ENCODE measurements around the gene CHRNA3. TPM values are rescaled to one million over a fixed set of nuclear protein-coding genes. Genes with fewer than 3 reads are reported as not detected.

Gene CHRNA3
- total RNA-seq, 1 donor from 2014 or later: 4.0 TPM

DNA sequence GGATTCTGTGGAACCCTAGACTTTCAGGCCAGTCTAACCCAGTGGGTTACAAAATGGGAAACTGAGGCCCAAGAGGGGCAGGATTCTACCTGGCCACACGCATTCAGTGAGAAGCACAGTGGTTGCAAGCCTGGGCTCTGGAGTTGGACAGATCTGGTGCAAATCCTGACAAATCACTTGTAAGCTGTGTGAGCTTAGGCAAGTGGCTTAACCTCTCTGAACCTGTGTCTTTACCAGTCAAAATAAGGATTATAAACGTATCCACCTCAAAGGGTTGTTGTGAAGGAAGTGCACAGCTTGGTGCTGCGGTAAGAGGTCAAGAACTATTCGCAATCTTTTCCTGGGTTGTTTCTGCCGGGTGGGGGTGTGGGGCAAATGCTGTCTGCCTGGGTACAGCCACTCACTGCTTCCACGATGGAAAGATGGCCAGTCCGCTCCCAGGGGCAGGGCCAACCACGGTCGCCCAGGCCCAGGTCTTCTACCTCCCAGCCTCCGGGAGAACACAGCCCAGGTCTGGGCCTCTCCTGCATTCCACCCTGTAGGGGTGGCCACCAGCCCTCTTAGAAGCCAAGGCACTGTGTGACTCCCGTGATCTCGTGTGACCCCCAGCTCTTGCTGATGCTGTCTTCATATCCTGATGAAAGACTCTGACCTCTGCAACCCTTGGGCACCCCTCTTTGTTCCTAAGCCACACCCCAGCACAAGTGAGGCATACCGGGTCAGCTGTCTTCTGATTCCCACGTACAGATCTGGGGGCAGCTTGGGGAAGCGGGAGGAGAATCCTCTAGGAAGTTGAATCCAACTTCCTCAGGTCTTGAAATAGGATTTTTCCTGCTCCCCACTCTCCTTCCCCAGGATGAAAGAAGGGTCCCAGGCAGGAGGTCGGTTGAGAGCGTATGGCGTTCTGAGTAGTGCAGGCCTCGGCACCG, 1.5 kb downstream of the CHRNA3 start:
- H3K36me3 Mint-ChIP-seq: no peaks in the 10 kb centered on the region
- no peak overlapping the region for H3K27ac Mint-ChIP-seq
- DNase-seq (ENCODE audit: low spot score in 2 of 2, unreplicated experiment in 2 of 2): no peak
- H3K9me3 Mint-ChIP-seq: no peaks in the 10 kb centered on the region
- H3K4me3 Mint-ChIP-seq: peak overlapping the region; percentile 71
- peaks cover 17% of the 10 kb centered on the region for H3K4me1 Mint-ChIP-seq
- peaks cover 52% of the 10 kb centered on the region for H3K27me3 Mint-ChIP-seq (ENCODE audit: low read depth)
- TF ChIP-seq, protein P1, sequence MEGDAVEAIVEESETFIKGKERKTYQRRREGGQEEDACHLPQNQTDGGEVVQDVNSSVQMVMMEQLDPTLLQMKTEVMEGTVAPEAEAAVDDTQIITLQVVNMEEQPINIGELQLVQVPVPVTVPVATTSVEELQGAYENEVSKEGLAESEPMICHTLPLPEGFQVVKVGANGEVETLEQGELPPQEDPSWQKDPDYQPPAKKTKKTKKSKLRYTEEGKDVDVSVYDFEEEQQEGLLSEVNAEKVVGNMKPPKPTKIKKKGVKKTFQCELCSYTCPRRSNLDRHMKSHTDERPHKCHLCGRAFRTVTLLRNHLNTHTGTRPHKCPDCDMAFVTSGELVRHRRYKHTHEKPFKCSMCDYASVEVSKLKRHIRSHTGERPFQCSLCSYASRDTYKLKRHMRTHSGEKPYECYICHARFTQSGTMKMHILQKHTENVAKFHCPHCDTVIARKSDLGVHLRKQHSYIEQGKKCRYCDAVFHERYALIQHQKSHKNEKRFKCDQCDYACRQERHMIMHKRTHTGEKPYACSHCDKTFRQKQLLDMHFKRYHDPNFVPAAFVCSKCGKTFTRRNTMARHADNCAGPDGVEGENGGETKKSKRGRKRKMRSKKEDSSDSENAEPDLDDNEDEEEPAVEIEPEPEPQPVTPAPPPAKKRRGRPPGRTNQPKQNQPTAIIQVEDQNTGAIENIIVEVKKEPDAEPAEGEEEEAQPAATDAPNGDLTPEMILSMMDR (IDR thresholded peaks at IDR 0.05; ENCODE audit: unreplicated experiment): no peak

DNA sequence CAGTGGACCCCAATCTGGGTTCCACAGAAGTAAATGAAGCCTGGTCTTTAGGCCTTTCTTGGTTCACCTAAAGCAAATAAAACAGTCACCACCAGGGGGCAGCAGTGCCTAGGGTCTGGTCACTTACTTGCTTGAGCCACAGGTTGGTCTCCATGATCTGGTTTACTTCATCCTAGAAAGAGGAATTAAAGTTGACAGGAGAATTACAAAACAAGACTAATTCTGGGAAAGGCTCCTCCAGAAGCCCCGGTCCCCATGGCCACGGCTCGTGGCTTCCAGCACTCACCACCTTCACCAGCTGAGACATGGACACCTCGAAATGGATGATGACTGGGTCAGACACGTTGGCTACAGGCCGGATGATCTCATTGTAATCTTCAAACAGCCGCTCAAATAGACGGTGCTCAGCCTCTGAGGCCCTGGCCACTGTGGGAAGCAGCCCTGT, 2.3 kb downstream of the CHRNA3 start:
- TF ChIP-seq, protein P1 (IDR thresholded peaks at IDR 0.05; ENCODE audit: unreplicated experiment): peak; percentile 97
- Mint-ChIP-seq H3K36me3 (no peaks in the 10 kb centered on the region), H3K4me3 (peak overlapping the region; percentile 45), H3K27ac (peak overlapping the region; percentile 27), H3K4me1 (peaks cover 17% of the 10 kb centered on the region), H3K27me3 (ENCODE audit: low read depth) (peaks cover 46% of the 10 kb centered on the region), H3K9me3 (no peaks in the 10 kb centered on the region)
- DNase-seq (ENCODE audit: low spot score in 2 of 2, unreplicated experiment in 2 of 2): peak; percentile 86 to 96

DNA sequence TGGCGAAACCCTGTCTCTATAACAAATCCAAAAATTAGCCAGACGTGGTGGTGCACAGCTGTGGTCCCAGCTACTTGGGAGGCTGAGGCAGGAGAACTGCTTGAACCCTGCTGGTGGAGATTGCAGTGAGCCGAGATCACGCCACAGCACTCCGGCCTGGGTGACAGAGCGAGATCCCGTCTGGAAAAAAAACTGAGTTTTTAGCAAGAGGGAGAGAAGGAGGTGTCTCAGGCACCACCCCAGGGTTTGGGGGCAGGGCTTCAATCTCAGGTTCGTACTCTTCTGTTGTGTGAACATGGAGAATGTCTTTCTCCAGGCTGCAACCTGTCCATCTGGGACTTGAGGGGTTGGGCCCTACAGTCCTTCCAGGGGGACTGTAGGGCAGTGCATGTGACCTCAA, 2.7 kb downstream of the CHRNA3 start:
- Mint-ChIP-seq H3K27me3 (ENCODE audit: low read depth) (peaks cover 41% of the 10 kb centered on the region), H3K9me3 (no peaks in the 10 kb centered on the region), H3K4me1 (peaks cover 17% of the 10 kb centered on the region), H3K4me3 (no peak overlapping the region), H3K36me3 (no peaks in the 10 kb centered on the region), H3K27ac (no peak overlapping the region)
- no peak for DNase-seq (ENCODE audit: low spot score in 2 of 2, unreplicated experiment in 2 of 2)
- TF ChIP-seq, protein P1 (IDR thresholded peaks at IDR 0.05; ENCODE audit: unreplicated experiment): no peak

DNA sequence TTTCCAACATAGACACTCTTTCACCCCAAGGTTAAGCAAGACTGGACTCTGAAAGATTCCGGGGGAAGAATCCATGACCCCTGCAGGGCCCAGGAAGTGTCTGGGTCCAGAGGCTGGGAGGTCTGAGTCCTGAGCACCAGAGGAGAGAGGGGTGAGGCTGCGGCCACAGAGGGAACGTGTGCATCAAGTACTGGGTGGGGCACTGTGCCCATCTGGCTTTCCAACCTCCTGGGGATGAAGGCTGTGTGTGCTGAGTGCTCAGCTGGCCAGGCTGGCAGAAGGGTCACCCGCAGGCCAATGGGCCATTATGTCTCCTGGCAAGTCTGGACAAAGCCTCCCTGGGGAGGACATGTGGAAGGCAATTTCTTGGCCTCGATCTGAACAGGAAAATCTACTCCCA, 3.3 kb downstream of the CHRNA3 start:
- H3K27ac Mint-ChIP-seq: no peak overlapping the region
- peaks cover 17% of the 10 kb centered on the region for H3K4me1 Mint-ChIP-seq
- no peaks in the 10 kb centered on the region for H3K9me3 Mint-ChIP-seq
- no peaks in the 10 kb centered on the region for H3K36me3 Mint-ChIP-seq
- TF ChIP-seq, protein P1 (IDR thresholded peaks at IDR 0.05; ENCODE audit: unreplicated experiment): no peak
- no peak for DNase-seq (ENCODE audit: low spot score in 2 of 2, unreplicated experiment in 2 of 2)
- no peak overlapping the region for H3K4me3 Mint-ChIP-seq
- peaks cover 36% of the 10 kb centered on the region for H3K27me3 Mint-ChIP-seq (ENCODE audit: low read depth)

DNA sequence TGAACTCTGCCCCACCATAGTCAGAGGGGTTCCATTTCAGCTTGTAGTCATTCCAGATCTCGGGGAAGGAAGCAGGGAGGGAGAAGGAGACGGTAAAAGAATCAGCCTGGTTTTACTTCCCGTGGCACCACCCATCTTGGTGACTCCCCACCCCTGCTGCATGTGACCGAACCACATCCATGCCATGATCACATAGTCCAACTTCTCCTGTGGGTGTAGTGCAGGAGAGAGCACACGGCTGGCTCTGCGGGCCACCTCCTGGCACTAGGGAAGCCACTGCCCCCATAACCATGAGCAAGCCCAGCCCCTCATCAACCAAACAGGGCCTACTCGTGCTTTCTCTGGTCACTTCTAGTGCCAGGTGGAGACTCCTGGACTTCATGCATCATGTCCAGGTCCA, 3.7 kb downstream of the CHRNA3 start:
- no peak for DNase-seq (ENCODE audit: low spot score in 2 of 2, unreplicated experiment in 2 of 2)
- no peaks in the 10 kb centered on the region for H3K9me3 Mint-ChIP-seq
- peaks cover 17% of the 10 kb centered on the region for H3K4me1 Mint-ChIP-seq
- TF ChIP-seq, protein P1 (IDR thresholded peaks at IDR 0.05; ENCODE audit: unreplicated experiment): no peak
- H3K27me3 Mint-ChIP-seq (ENCODE audit: low read depth): peaks cover 32% of the 10 kb centered on the region
- no peak overlapping the region for H3K27ac Mint-ChIP-seq
- no peaks in the 10 kb centered on the region for H3K36me3 Mint-ChIP-seq
- no peak overlapping the region for H3K4me3 Mint-ChIP-seq

All from mesothelial cell of epicardium (in vitro differentiated cells).